ENCODE data around the gene SMARCB1. TPM values are rescaled to one million over a fixed set of nuclear protein-coding genes. Genes with fewer than 3 reads are reported as not detected.

SMARCB1 gene
- total RNA-seq, 1 donor from 2014 or later = 105 TPM

- Mint-ChIP-seq H3K9me3 (ENCODE audit: unreplicated experiment) (no peaks in the 10 kb centered on the region), H3K4me1 (ENCODE audit: unreplicated experiment) (peaks cover 6% of the 10 kb centered on the region), H3K27ac (ENCODE audit: unreplicated experiment) (no peak overlapping the region), H3K36me3 (ENCODE audit: low read depth, unreplicated experiment) (no peaks in the 10 kb centered on the region), H3K27me3 (ENCODE audit: unreplicated experiment) (peaks cover 3% of the 10 kb centered on the region), H3K4me3 (ENCODE audit: unreplicated experiment) (no peak overlapping the region)
- no peak for DNase-seq (ENCODE audit: low spot score)
- no peak for TF ChIP-seq CTCF (IDR thresholded peaks at IDR 0.05; ENCODE audit: unreplicated experiment)
Observed at GRCh38 chr22:23782703-23783102, 4.1 kb upstream of the SMARCB1 start.

GRCh38 chr22:23783265-23784150 lies 3.3 kb upstream of the SMARCB1 start:
- Mint-ChIP-seq H3K4me1 (ENCODE audit: unreplicated experiment) (peaks cover 11% of the 10 kb centered on the region), H3K27ac (ENCODE audit: unreplicated experiment) (no peak overlapping the region), H3K27me3 (ENCODE audit: unreplicated experiment) (peaks cover 3% of the 10 kb centered on the region), H3K9me3 (ENCODE audit: unreplicated experiment) (no peaks in the 10 kb centered on the region), H3K4me3 (ENCODE audit: unreplicated experiment) (no peak overlapping the region), H3K36me3 (ENCODE audit: low read depth, unreplicated experiment) (no peaks in the 10 kb centered on the region)
- TF ChIP-seq CTCF (IDR thresholded peaks at IDR 0.05; ENCODE audit: unreplicated experiment) = no peak
- no peak for DNase-seq (ENCODE audit: low spot score)

GRCh38 chr22:23784215-23784732 lies 2.5 kb upstream of the SMARCB1 start:
- DNase-seq (ENCODE audit: low spot score) = no peak
- Mint-ChIP-seq H3K4me1 (ENCODE audit: unreplicated experiment) (peaks cover 11% of the 10 kb centered on the region), H3K27ac (ENCODE audit: unreplicated experiment) (no peak overlapping the region), H3K9me3 (ENCODE audit: unreplicated experiment) (no peaks in the 10 kb centered on the region), H3K27me3 (ENCODE audit: unreplicated experiment) (peaks cover 3% of the 10 kb centered on the region), H3K4me3 (ENCODE audit: unreplicated experiment) (no peak overlapping the region), H3K36me3 (ENCODE audit: low read depth, unreplicated experiment) (no peaks in the 10 kb centered on the region)
- no peak for TF ChIP-seq CTCF (IDR thresholded peaks at IDR 0.05; ENCODE audit: unreplicated experiment)

- Mint-ChIP-seq H3K4me3 (ENCODE audit: unreplicated experiment) (peak overlapping the region; percentile 83), H3K27ac (ENCODE audit: unreplicated experiment) (peak overlapping the region; percentile 83), H3K36me3 (ENCODE audit: low read depth, unreplicated experiment) (no peaks in the 10 kb centered on the region), H3K4me1 (ENCODE audit: unreplicated experiment) (peaks cover 11% of the 10 kb centered on the region), H3K27me3 (ENCODE audit: unreplicated experiment) (peaks cover 3% of the 10 kb centered on the region), H3K9me3 (ENCODE audit: unreplicated experiment) (no peaks in the 10 kb centered on the region)
- no peak for DNase-seq (ENCODE audit: low spot score)
- no peak for TF ChIP-seq CTCF (IDR thresholded peaks at IDR 0.05; ENCODE audit: unreplicated experiment)
Observed at GRCh38 chr22:23786261-23786710, 480 bp upstream of the SMARCB1 start.

- H3K27ac Mint-ChIP-seq (ENCODE audit: unreplicated experiment) = peak overlapping the region; percentile 84
- H3K4me3 Mint-ChIP-seq (ENCODE audit: unreplicated experiment) = peak overlapping the region; percentile 95
- no peak for DNase-seq (ENCODE audit: low spot score)
- peaks cover 3% of the 10 kb centered on the region for H3K27me3 Mint-ChIP-seq (ENCODE audit: unreplicated experiment)
- H3K36me3 Mint-ChIP-seq (ENCODE audit: low read depth, unreplicated experiment) = peaks cover 3% of the 10 kb centered on the region
- no peaks in the 10 kb centered on the region for H3K9me3 Mint-ChIP-seq (ENCODE audit: unreplicated experiment)
- TF ChIP-seq CTCF (IDR thresholded peaks at IDR 0.05; ENCODE audit: unreplicated experiment) = no peak
- peaks cover 11% of the 10 kb centered on the region for H3K4me1 Mint-ChIP-seq (ENCODE audit: unreplicated experiment)
Observed at GRCh38 chr22:23787600-23787896, 782 bp downstream of the SMARCB1 start.

Data from endothelial cell (in vitro differentiated cells).